DMS53 treated with DMSO at 0.1 percent for 48 hours (cell line): ENCODE results near the gene ZFAND4.
"Not testable (repeated sequence)": the region's sequence is repeated elsewhere in the genome, so short reads cannot be mapped to it uniquely, and the experiment has no call there.

Source experiments
- DNase-seq: peaks from one replicate; lab custom pipeline; 2025; ENCODE audit not compliant: unreplicated experiment; lab: John Stamatoyannopoulos, UW

ZFAND4 gene

GRCh38 chr10:45592432-45592831 lies 80.1 kb downstream of the ZFAND4 start:
- no peak for DNase-seq

- no peak for DNase-seq
Measured at GRCh38 chr10:45591280-45591679, 81.3 kb downstream of the ZFAND4 start.

- no peak for DNase-seq
Measured at GRCh38 chr10:45589868-45590267, 82.7 kb downstream of the ZFAND4 start.

GRCh38 chr10:45589009-45589408 lies 83.6 kb downstream of the ZFAND4 start:
- no peak for DNase-seq

GRCh38 chr10:45586028-45586824 lies 86.3 kb downstream of the ZFAND4 start:
- DNase-seq: no peak

- no peak for DNase-seq
Measured at GRCh38 chr10:45585131-45585530, 87.4 kb downstream of the ZFAND4 start.

GRCh38 chr10:45582386-45582781 lies 90.2 kb downstream of the ZFAND4 start:
- DNase-seq: no peak

GRCh38 chr10:45581582-45582385 lies 90.8 kb downstream of the ZFAND4 start:
- DNase-seq: no peak

GRCh38 chr10:45581216-45581549 lies 91.4 kb downstream of the ZFAND4 start:
- no peak for DNase-seq

GRCh38 chr10:45580371-45581215 lies 92.0 kb downstream of the ZFAND4 start:
- DNase-seq: no peak

- DNase-seq: no peak
Measured at GRCh38 chr10:45578384-45578971, 94.1 kb downstream of the ZFAND4 start.

- no peak for DNase-seq
Measured at GRCh38 chr10:45575966-45576597, 96.5 kb downstream of the ZFAND4 start.

- not testable (repeated sequence) for DNase-seq
Measured at GRCh38 chr10:45575032-45575761, 97.4 kb downstream of the ZFAND4 start.

- DNase-seq: no peak
Measured at GRCh38 chr10:45569471-45569870, 103.1 kb downstream of the ZFAND4 start.

GRCh38 chr10:45566415-45566814 lies 106.2 kb downstream of the ZFAND4 start:
- DNase-seq: no peak
